Effector memory CD4-positive, alpha-beta T cell (primary cell): Measurements from ENCODE around the gene EGFR.

ENCODE experiments used
- DNase-seq, 3 donors: peaks; one replicate each; pipeline ENCODE4 v3.0.0-alpha.2; 2020
- H3K27ac ChIP-seq: 2 replicates; pipeline ENCODE4 v1.7.0; 2013; ENCODE audit warnings: mild to moderate bottlenecking, low read length, moderate library complexity; ENCODE audit not compliant: insufficient read depth, poor library complexity, severe bottlenecking
- H3K27me3 ChIP-seq: replicated peaks from 2 replicates; pipeline ENCODE4 v1.7.0; 2013; ENCODE audit warnings: mild to moderate bottlenecking, low read length; ENCODE audit not compliant: insufficient read depth, control insufficient read depth, poor library complexity, severe bottlenecking
- H3K36me3 ChIP-seq: 2 replicates; pipeline ENCODE4 v1.7.0; 2013; ENCODE audit warnings: mild to moderate bottlenecking, low read length, moderate library complexity; ENCODE audit not compliant: control insufficient read depth, insufficient read depth
- H3K4me1 ChIP-seq: 2 replicates; pipeline ENCODE4 v1.7.0; 2013; ENCODE audit warnings: low read length, mild to moderate bottlenecking; ENCODE audit not compliant: control insufficient read depth, insufficient read depth, poor library complexity, severe bottlenecking
- H3K4me3 ChIP-seq: 2 replicates; pipeline ENCODE4 v1.7.0; 2013; ENCODE audit warnings: low read length, low read depth, mild to moderate bottlenecking; ENCODE audit not compliant: insufficient read depth, poor library complexity, severe bottlenecking
- H3K9me3 ChIP-seq: 2 replicates; pipeline ENCODE4 v1.7.0; 2013; ENCODE audit warnings: mild to moderate bottlenecking, low read length, moderate library complexity; ENCODE audit not compliant: control insufficient read depth

The EGFR gene

DNA sequence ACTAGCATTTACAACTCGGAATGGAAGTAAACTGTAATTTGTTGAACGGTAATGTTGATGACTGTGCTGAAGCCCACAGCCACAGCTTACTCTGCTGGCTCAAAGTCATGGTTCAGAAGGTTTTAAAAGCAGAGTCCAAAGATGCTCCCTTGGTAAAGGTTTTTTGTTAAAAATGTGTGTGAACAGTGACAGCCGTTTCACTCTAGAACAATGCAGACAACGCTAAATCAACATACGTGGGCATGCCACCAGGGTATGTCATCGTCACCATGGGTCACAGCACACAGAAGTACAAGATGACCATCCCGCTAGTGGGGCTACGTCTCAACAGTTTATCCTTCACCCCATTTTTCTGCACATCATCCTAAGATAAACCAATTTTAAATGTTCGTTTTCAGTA lies 239.8 kb downstream of the EGFR start:
- Histone ChIP-seq H3K9me3 (no peaks in the 10 kb centered on the region), H3K27ac (no peak overlapping the region), H3K27me3 (peaks cover 7% of the 10 kb centered on the region), H3K4me3 (no peak overlapping the region), H3K4me1 (peaks cover 15% of the 10 kb centered on the region), H3K36me3 (no peaks in the 10 kb centered on the region)
- DNase-seq: no peak

DNA sequence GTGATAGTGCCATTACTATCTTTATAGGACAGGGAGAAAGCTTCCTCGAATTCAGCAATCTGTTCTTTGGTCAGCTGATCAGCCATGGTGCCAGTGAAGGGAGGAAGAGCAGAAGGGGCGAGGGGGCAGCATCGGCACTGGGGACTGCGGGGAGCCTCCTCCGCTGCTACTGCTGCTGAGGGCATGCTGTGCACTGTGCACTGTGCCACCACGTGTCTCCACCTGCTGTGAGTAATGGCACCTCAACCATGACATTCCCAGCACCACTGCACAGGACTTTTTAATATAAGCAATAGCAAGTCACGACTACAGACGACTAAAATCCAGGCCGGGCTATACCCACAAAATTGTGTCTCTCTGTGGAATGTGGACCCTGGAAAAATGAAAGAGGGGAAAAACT lies 241.4 kb downstream of the EGFR start:
- Histone ChIP-seq H3K27ac (no peak overlapping the region), H3K4me1 (peaks cover 6% of the 10 kb centered on the region), H3K36me3 (no peaks in the 10 kb centered on the region), H3K27me3 (no peaks in the 10 kb centered on the region), H3K4me3 (no peak overlapping the region), H3K9me3 (no peaks in the 10 kb centered on the region)
- DNase-seq: no peak

GRCh38 chr7:55260676-55261385 lies 242.0 kb downstream of the EGFR start:
- no peak overlapping the region for H3K4me3 ChIP-seq
- H3K27me3 ChIP-seq: no peaks in the 10 kb centered on the region
- no peak for DNase-seq
- no peak overlapping the region for H3K27ac ChIP-seq
- H3K36me3 ChIP-seq: no peaks in the 10 kb centered on the region
- peaks cover under 1% of the 10 kb centered on the region for H3K4me1 ChIP-seq
- no peaks in the 10 kb centered on the region for H3K9me3 ChIP-seq
